Right lobe of liver (tissue), 6 donors: ENCODE results near the gene MFSD1. TPM values are rescaled to one million over a fixed set of nuclear protein-coding genes. Genes with fewer than 3 reads are reported as not detected.

Experiments used
- ATAC-seq, 4 donors: fragments of 200-7000 bp; cut with Tn5 transposase; one replicate each; pipeline ENCODE4 v1.9.1; 2020; ENCODE audit warnings: mild to moderate bottlenecking in 4 of 4, moderate library complexity in 4 of 4
- DNase-seq, 3 donors: peaks; one replicate each; pipeline ENCODE4 v3.0.0-alpha.2; 2020
- H3K27ac ChIP-seq, 3 donors: fragments of 200-600 bp; one replicate each; pipeline ENCODE4 v1.8.0; 2022
- H3K27me3 ChIP-seq, 2 donors: fragments of 200-600 bp; one replicate each; pipeline ENCODE4 v1.8.0; 2022
- H3K36me3 ChIP-seq, 4 donors: fragments of 200-600 bp; sonication (generic) in 1 of 4; one replicate each; pipeline versions ENCODE4 v1.5.1 to v1.8.0; 2017 to 2022; ENCODE audit warnings: control low read depth in 1 of 4
- H3K4me1 ChIP-seq, 4 donors: fragments of 200-600 bp; sonication (generic) in 1 of 4; one replicate each; pipeline versions ENCODE4 v1.5.1 to v1.8.0; 2017 to 2022; ENCODE audit warnings: control low read depth in 1 of 4
- H3K4me3 ChIP-seq, 3 donors: fragments of 200-600 bp; one replicate each; pipeline ENCODE4 v1.8.0; 2022
- H3K9me3 ChIP-seq, 4 donors: fragments of 200-600 bp; sonication (generic) in 1 of 4; one replicate each; pipeline versions ENCODE4 v1.5.1 to v1.8.0; 2017 to 2022; ENCODE audit warnings: control low read depth in 1 of 4
- CTCF ChIP-seq, 4 donors: fragments of 200-600 bp in 3 of 4; fragments of 450-650 bp in 1 of 4; IDR thresholded peaks; one replicate each; pipeline versions ENCODE4 v1.5.1 to v1.8.0; 2016 to 2022; ENCODE audit warnings: antibody characterized with exemption in 4 of 4, mild to moderate bottlenecking in 2 of 4
- POLR2A ChIP-seq: fragments of 450-650 bp; IDR thresholded peaks from one replicate; pipeline ENCODE4 v1.6.1; 2017; ENCODE audit warnings: antibody characterized with exemption, mild to moderate bottlenecking
- WGBS: methylation state at CpG from one replicate; pipeline ENCODE4 v1.1.6; 2018; ENCODE audit warnings: low coverage, low lambda C conversion rate; ENCODE audit not compliant: insufficient coverage; ENCODE audit errors: missing lambda C conversion rate; 5-methylcytosine and 5-hydroxymethylcytosine counted together
- intact Hi-C, 2 donors: fragments of 100-400 bp; cut with DNase I; formaldehyde crosslinking; loops; one replicate each; pipeline versions ENCODE4 v1.11.2 to v1.14.1; 2022
- total RNA-seq, 6 experiments: library from RNA; depleted of rRNA in 2 of 6; stranded (reverse); fragments of >200 nt in 2 of 6; fragmentation: NEBNext Ultra II Directional in 3 of 6; extraction: Animal tissue kit (Norgen Biotek cat#: 25700) in 3 of 6; gene quantifications; one replicate each; pipeline versions ENCODE4 v1.1.0 to v1.2.4, GENCODE V29; 2016 to 2023
- donor health status: DM: no; HTN: yes; CAD: no.
- donor health status: DM: no; HTN: no; CAD: no.
- donor health status: DM: no; HTN: no; CAD: no.
- donor health status: DM: no; HTN: yes; CAD: no.
- donor health status: DM: no; HTN: yes; CAD: no.

Gene MFSD1
- total RNA-seq, 6 experiments from 2014 or later: 25.3 to 38.5 (median 35.3) TPM

DNA sequence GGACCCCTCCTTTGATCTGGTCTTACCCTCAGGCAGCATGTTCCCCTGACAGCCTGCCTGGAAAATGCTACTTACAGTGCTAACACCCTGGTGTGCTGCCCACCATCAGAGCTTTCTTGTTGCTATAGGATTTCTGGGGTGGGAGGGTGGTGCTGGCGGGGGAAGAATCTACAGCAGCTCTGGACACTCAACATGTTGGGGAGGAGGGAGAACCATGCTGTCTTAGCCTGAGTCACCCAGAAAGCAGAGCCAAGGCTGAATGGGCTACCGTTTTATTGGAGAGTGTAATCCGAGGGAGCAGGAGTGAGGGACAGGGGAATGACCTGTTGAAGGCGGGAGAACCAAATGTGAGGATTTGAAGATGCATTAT is 45.6 kb downstream of the MFSD1 start:
- Histone ChIP-seq H3K27me3 (no peaks in the 10 kb centered on the region), H3K27ac (no peak overlapping the region), H3K4me3 (no peak overlapping the region), H3K4me1 (peaks cover 0 to 12% (median 5%) of the 10 kb centered on the region in 4 donors), H3K9me3 (no peaks in the 10 kb centered on the region), H3K36me3 (no peaks in the 10 kb centered on the region)
- intact Hi-C loops: no loop called here
- WGBS: 79% methylated on average over 4 of the region's 4 CpGs
- TF ChIP-seq CTCF (IDR thresholded peaks at IDR 0.05) (no peak), POLR2A (no peak)
- no peak for DNase-seq
- ATAC-seq: no peak

- intact Hi-C loops: no loop called here
- TF ChIP-seq CTCF (IDR thresholded peaks at IDR 0.05): no peak
- no peak for TF ChIP-seq POLR2A
- Histone ChIP-seq H3K27ac (no peak overlapping the region), H3K27me3 (no peaks in the 10 kb centered on the region), H3K4me1 (peaks cover 0 to 12% (median 5%) of the 10 kb centered on the region in 4 donors), H3K9me3 (no peaks in the 10 kb centered on the region), H3K4me3 (no peak overlapping the region), H3K36me3 (no peaks in the 10 kb centered on the region)
- no peak for ATAC-seq
- no peak for DNase-seq
- 50% methylated on average over 1 of the region's 3 CpGs for WGBS
Measured at GRCh38 chr3:158847885-158848284, 46.0 kb downstream of the MFSD1 start.

- no peak overlapping the region for H3K4me3 ChIP-seq
- intact Hi-C loops: loop anchor here (10.0 kb wide), 2 partner anchors 55 to 415 kb away; no protein-coding TSS in a partner anchor
- H3K9me3 ChIP-seq: no peaks in the 10 kb centered on the region
- H3K4me1 ChIP-seq: peaks cover 0 to 12% (median 5%) of the 10 kb centered on the region in 4 donors
- WGBS: 50% methylated on average over 3 of the region's 3 CpGs
- ATAC-seq: no peak
- TF ChIP-seq CTCF (IDR thresholded peaks at IDR 0.05) (no peak), POLR2A (no peak)
- H3K27me3 ChIP-seq: no peaks in the 10 kb centered on the region
- no peak overlapping the region for H3K27ac ChIP-seq
- no peak for DNase-seq
- H3K36me3 ChIP-seq: no peaks in the 10 kb centered on the region
Measured at GRCh38 chr3:158849757-158850156, 47.9 kb downstream of the MFSD1 start.

GRCh38 chr3:158859362-158859761 is 57.5 kb downstream of the MFSD1 start:
- intact Hi-C loops: loop anchor here (10.0 kb wide), 2 partner anchors 45 to 405 kb away; no protein-coding TSS in a partner anchor
- Histone ChIP-seq H3K9me3 (no peaks in the 10 kb centered on the region), H3K4me1 (no peaks in the 10 kb centered on the region), H3K27me3 (no peaks in the 10 kb centered on the region), H3K4me3 (no peak overlapping the region), H3K36me3 (no peaks in the 10 kb centered on the region), H3K27ac (no peak overlapping the region)
- TF ChIP-seq POLR2A: no peak
- TF ChIP-seq CTCF (IDR thresholded peaks at IDR 0.05): no peak
- no CpG with 5 or more reads among the region's 3 CpGs for WGBS
- ATAC-seq (no peak), DNase-seq (no peak)

GRCh38 chr3:158863247-158863646 is 61.4 kb downstream of the MFSD1 start:
- no peak overlapping the region for H3K4me3 ChIP-seq
- no peaks in the 10 kb centered on the region for H3K36me3 ChIP-seq
- intact Hi-C loops: no loop called here
- ATAC-seq (no peak), DNase-seq (no peak)
- TF ChIP-seq CTCF (IDR thresholded peaks at IDR 0.05) (no peak), POLR2A (no peak)
- no peak overlapping the region for H3K27ac ChIP-seq
- no peaks in the 10 kb centered on the region for H3K27me3 ChIP-seq
- WGBS: 88% methylated on average over 2 of the region's 2 CpGs
- H3K4me1 ChIP-seq: no peaks in the 10 kb centered on the region
- no peaks in the 10 kb centered on the region for H3K9me3 ChIP-seq
